ENCODE measurements around the gene FAM120A.
"Not testable (repeated sequence)": the region's sequence is repeated elsewhere in the genome, so short reads cannot be mapped to it uniquely, and the experiment has no call there.

The FAM120A gene

GRCh38 chr9:93450945-93451815 is at the start of gene FAM120A:
TSS of gene FAM120A (plus strand) at chr9:93451685. CDS start at chr9:93451916, 231 bp downstream.
- peak; percentile 89 for DNase-seq (ENCODE audit: low spot score)

DNA sequence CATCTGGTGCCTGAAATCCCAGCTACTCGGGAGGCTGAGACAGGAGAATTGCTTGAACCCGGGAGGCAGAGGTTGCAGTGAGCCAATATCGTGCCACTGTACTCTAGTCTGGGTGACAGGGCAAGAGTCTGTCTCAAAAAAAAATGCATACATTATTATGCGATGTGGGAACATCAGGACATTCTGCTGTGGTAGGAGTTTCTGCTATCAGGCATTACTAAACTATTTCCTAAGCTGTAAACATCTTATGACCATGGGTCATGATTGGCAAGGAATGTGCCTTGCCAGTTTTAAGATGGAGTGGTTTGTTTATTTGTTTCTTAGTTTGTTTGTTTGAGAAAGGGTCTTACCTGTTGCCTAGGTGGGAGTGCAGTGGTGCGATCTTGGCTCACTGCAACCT is 45.1 kb upstream of the FAM120A start:
- no peak for DNase-seq (ENCODE audit: low spot score)

DNA sequence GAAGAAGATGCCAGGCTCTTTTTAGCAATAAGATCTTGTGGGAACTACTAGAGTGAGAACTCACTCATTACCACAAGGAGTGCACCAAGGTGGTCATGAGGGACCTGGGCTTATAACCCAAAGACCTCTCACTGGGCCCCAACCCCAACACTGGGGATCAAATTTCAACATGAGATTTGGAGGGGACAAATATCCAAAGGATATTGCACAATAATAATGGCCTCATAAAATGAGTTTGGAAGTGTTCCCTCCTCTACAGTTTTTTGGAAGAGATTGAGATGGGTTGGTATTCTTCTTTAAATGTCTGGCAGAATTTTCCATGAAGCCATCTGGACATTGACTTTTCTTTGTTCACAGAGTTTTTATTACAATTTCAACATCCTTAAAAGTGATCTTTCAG is 38.0 kb upstream of the FAM120A start:
- DNase-seq (ENCODE audit: low spot score) = no peak

DNA sequence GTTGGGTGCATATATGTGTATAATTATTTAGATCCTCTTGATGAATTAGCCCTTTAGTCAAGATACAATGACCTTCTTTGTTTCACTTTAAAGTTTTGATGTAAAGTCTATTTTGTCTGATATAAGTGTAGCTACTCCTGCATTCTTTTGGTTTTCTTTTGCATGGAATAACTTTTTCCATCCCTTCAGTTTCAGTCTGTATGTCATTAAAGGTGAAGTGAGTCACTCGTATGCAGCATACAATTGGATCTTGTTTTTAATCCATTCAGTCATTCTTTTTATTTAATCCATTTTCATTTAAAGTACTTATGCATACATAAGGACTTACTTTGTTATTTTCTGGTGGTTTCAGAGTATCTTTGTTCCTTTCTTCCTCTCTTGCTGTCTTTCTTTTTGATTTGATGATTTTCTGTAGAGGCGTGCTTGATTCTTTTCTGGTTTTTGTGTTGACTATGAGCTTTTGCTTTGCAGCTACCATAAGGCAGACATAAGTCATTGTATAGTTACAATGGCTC is 36.3 kb upstream of the FAM120A start:
- DNase-seq (ENCODE audit: low spot score) = no peak

GRCh38 chr9:93416530-93417235 is 34.8 kb upstream of the FAM120A start:
- no peak for DNase-seq (ENCODE audit: low spot score)

DNA sequence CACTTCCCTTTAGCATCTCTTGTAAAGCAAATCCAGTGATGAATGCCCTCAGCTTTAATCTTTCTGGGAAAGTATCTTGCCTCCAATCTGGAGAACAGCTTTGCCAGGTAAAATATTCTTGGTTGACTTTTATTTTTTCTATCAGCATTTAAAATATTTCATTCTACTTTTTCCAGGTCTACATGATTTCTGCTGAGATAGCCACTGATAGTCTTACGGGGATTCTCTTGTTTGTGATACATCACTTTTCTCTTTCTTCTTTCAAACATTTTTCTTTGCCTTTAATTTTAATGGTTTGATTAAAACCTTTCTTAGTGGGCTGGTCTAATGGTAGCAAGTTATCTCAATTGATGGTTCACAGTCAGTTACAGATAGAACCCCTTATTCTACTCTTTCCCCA is 33.9 kb upstream of the FAM120A start:
- DNase-seq (ENCODE audit: low spot score) = no peak

GRCh38 chr9:93419023-93419422 is 32.5 kb upstream of the FAM120A start:
- DNase-seq (ENCODE audit: low spot score) = no peak

DNA sequence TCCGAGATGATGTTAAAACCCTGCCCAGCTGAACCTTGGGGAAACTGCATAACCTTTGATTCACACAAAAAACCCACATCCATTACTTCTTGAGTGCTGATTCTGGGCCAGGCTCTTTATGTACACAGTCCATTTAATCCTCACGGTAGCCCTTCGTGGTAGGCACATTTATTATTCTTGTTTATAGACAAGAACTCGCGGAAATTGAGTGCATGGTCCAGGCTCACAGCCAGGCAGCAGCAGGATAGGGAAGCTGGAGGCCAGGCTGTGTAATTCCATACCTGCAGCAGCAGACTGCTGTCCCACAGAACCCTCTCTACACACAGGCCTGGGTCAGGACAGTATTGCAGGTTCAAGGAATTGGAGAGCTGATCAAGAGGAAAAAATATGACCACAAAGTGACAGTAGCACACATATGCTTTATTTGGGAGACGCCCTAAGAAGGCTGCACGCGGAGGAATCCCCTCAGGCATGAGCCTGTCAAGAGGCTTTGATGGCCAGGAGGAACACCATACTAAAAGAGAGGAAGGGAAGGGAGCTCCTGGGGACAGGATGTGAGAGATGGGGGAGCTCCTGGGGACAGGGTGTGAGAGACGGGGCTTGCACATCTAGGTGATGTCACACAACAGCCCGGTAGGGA is 28.4 kb upstream of the FAM120A start:
- no peak for DNase-seq (ENCODE audit: low spot score)

GRCh38 chr9:93427655-93428379 is 23.7 kb upstream of the FAM120A start:
- no peak for DNase-seq (ENCODE audit: low spot score)

DNA sequence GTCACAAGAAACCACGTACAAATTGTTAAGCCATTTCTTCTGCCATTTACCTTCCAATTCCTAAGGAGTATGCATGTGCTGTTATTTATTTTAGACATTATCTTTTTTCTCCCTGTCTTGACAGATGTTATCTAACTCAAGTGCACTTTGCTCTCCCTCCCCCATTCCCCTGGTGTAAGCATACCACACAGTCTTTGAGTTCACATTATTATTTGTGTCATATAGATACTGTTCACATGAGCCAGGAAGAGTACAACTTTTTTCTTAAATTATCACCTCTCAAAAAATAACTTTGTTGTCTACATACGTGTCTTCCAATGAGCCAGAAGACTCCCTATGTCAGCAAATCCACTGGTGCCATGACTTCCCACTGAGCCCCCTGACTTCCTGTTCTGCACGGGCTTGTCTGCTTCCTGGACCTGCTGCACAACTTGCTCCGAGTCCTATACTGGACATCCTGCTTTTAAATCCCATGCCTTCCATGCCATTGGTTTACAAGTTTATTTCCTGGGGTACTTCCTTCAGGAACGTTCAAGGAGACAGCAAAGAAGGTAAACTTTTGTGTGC is 19.9 kb upstream of the FAM120A start:
- DNase-seq (ENCODE audit: low spot score) = no peak

- DNase-seq (ENCODE audit: low spot score) = no peak
Observed at GRCh38 chr9:93432964-93433363, 18.5 kb upstream of the FAM120A start.

DNA sequence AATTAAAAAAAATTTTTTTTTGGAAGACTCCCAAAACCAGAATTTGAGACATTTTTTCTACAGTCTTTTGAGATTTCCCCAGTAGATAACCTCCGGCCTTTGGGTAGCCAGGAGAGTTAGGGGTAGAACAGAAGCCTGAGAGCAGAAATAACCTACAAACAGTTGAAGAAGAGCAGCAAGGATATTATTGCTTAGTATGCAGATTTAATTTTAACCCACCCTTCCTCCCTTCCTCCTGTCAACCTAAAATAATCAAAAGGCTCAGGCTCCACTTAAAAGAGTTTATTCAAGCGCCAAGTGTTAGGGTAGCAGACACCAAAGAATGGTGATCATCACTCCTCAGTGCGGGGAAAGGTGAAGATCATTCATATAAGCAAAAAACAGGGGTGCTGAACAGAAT is 17.4 kb upstream of the FAM120A start:
- DNase-seq (ENCODE audit: low spot score) = no peak

DNA sequence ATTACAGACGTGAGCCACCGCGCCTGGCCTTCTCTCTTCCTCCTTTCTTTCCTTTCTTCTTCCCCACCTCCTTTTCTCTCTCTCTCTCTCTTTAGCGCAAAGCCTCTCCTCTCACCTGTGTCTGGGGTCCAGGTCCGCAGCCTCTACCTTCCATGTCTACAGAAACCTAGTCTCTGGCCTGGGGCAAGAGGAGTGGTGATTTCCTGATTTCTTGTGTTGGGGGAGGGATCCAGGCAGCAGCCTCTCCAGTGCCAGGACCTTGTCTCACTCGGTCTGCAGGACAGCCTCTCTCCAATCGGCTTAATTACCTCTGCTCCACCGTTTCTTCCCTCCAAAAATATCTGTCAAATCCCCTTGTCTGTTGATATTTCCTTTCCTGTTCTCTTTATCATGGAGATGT is 16.1 kb upstream of the FAM120A start:
- no peak for DNase-seq (ENCODE audit: low spot score)

GRCh38 chr9:93436218-93436617 is 15.3 kb upstream of the FAM120A start:
- no peak for DNase-seq (ENCODE audit: low spot score)

GRCh38 chr9:93436655-93437407 is 14.7 kb upstream of the FAM120A start:
- no peak for DNase-seq (ENCODE audit: low spot score)

DNA sequence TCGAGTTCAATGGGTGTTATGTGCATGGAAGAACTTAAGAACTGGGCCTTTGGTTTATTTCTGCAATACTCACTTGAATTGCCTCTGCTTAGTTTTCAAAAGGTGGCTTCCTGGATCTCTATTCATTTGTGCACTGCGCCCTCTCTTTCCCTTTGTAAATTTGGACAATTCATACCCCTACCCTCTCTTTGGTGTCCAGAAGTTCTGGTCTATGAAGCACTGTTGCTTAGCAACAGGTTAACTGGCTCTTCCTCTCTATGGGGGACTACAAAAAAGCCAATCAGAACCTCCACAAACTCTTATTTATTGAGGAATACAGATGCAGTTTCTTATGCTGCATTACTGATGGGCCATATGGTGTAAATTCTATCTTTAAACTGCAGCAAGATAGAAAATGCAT is 13.5 kb upstream of the FAM120A start:
- DNase-seq (ENCODE audit: low spot score) = no peak

DNA sequence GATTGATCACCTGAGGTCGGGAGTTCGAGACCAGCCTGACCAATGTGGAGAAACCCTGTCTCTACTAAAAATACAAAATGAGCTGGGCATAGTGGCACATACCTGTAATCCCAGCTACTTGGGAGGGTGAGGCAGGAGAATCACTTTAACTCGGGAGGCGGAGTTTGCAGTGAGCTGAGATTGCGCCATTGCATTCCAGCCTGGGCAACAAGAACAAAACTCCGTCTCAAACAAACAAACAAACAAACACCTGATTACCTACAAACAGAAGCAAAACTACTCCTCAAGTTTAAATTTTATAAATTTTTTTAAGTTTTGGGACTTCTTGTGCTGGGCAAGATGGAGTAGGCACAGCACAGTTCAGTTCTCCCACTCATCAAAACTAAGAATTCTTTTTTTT is 12.2 kb upstream of the FAM120A start:
- DNase-seq (ENCODE audit: low spot score) = not testable (repeated sequence)

- no peak for DNase-seq (ENCODE audit: low spot score)
Observed at GRCh38 chr9:93440896-93441580, 10.4 kb upstream of the FAM120A start.

GRCh38 chr9:93446073-93446472 is 5.4 kb upstream of the FAM120A start:
- no peak for DNase-seq (ENCODE audit: low spot score)

GRCh38 chr9:93447655-93448054 is 3.8 kb upstream of the FAM120A start:
- DNase-seq (ENCODE audit: low spot score) = no peak
